OCI-LY3 (cell line): ENCODE measurements around the gene GPR4.

ENCODE experiments used
- H2AFZ ChIP-seq: fragments of 200-600, 300-600 bp; shearing (Covaris generic); 2 replicates; pipeline ENCODE4 v1.6.0; 2014; ENCODE audit warnings: antibody characterized with exemption, low read depth, low read length
- H3K27ac ChIP-seq: fragments of 200-600, 300-600 bp; sonication (generic); 2 replicates; pipeline ENCODE4 v1.5.1; 2014; ENCODE audit warnings: mild to moderate bottlenecking, low read length, moderate library complexity, mixed read lengths
- H3K27me3 ChIP-seq: fragments of 200-600, 300-600 bp; sonication (generic); 2 replicates; pipeline ENCODE4 v1.6.1; 2014; ENCODE audit warnings: low read depth, low read length, mixed read lengths
- H3K36me3 ChIP-seq: fragments of 200-600, 300-600 bp; sonication (generic); replicated peaks from 2 replicates; pipeline ENCODE3; 2014; ENCODE audit warnings: low read depth, low read length, mixed read lengths
- H3K4me1 ChIP-seq: fragments of 300-600, 200-600 bp; sonication (generic); 2 replicates; pipeline ENCODE4 v1.6.1; 2014; ENCODE audit warnings: low read length, mixed read lengths
- H3K4me2 ChIP-seq: fragments of 200-600, 300-600 bp; sonication (generic); 2 replicates; pipeline ENCODE4 v1.6.1; 2014; ENCODE audit warnings: low read length, mixed read lengths
- H3K4me3 ChIP-seq: fragments of 300-600, 200-600 bp; sonication (generic); 2 replicates; pipeline ENCODE4 v1.5.1; 2014; ENCODE audit warnings: antibody characterized with exemption, mild to moderate bottlenecking, low read length, moderate library complexity
- H3K79me2 ChIP-seq: fragments of 300-600, 200-600 bp; shearing (Covaris generic); 2 replicates; pipeline ENCODE4 v1.6.1; 2014; ENCODE audit warnings: mild to moderate bottlenecking, low read length, mixed read lengths
- H3K9ac ChIP-seq: fragments of 300-600, 200-600 bp; shearing (Covaris generic); 2 replicates; pipeline ENCODE4 v1.6.0; 2014; ENCODE audit warnings: mild to moderate bottlenecking, low read length, moderate library complexity
- H3K9me3 ChIP-seq: fragments of 200-600, 300-600 bp; shearing (Covaris generic); 2 replicates; pipeline ENCODE4 v1.6.1; 2014; ENCODE audit warnings: low read length, mixed read lengths; ENCODE audit not compliant: insufficient read depth
- H4K20me1 ChIP-seq: fragments of 200-600, 300-600 bp; sonication (generic); 2 replicates; pipeline ENCODE4 v1.6.1; 2016; ENCODE audit warnings: low read length, mixed read lengths; ENCODE audit not compliant: insufficient read depth
- CTCF ChIP-seq: fragments of 200-600, 300-600 bp; sonication (generic); IDR thresholded peaks from 2 replicates; pipeline ENCODE4 v1.5.1; 2014; ENCODE audit warnings: antibody characterized with exemption, low read length, low read depth
- EZH2phosphoT487 ChIP-seq: fragments of 200-600 bp; shearing (Covaris generic); IDR thresholded peaks from 2 replicates; pipeline ENCODE4 v1.6.1; 2018; ENCODE audit warnings: antibody characterized with exemption, mixed run types, low read depth

The GPR4 gene

GRCh38 chr19:45645631-45646344, 43.8 kb upstream of the GPR4 start:
- TF ChIP-seq EZH2phosphoT487 (no peak), CTCF (no peak)
- Histone ChIP-seq H4K20me1 (no peaks in the 10 kb centered on the region), H2AFZ (peak overlapping the region; percentile 61), H3K4me1 (peaks cover 26% of the 10 kb centered on the region), H3K27ac (no peak overlapping the region), H3K9me3 (no peaks in the 10 kb centered on the region), H3K79me2 (no peaks in the 10 kb centered on the region; the same call in 1 of the 2 replicates), H3K4me2 (peak overlapping the region; percentile 74), H3K27me3 (no peaks in the 10 kb centered on the region), H3K36me3 (no peaks in the 10 kb centered on the region), H3K4me3 (peak overlapping the region; percentile 76), H3K9ac (peak overlapping the region; percentile 64)

- H3K27ac ChIP-seq = no peak overlapping the region
- no peaks in the 10 kb centered on the region for H3K27me3 ChIP-seq
- no peak for TF ChIP-seq CTCF
- no peak for TF ChIP-seq EZH2phosphoT487
- H2AFZ ChIP-seq = no peak overlapping the region
- H3K4me3 ChIP-seq = peak overlapping the region; percentile 76
- H3K79me2 ChIP-seq = no peaks in the 10 kb centered on the region; the same call in 1 of the 2 replicates
- no peaks in the 10 kb centered on the region for H3K36me3 ChIP-seq
- no peak overlapping the region for H3K9ac ChIP-seq
- H3K9me3 ChIP-seq = no peaks in the 10 kb centered on the region
- H3K4me1 ChIP-seq = peaks cover 27% of the 10 kb centered on the region
- H3K4me2 ChIP-seq = peak overlapping the region; percentile 74
- H4K20me1 ChIP-seq = no peaks in the 10 kb centered on the region
Measured at GRCh38 chr19:45645068-45645630, 43.1 kb upstream of the GPR4 start.

GRCh38 chr19:45643927-45644771, 42.1 kb upstream of the GPR4 start:
- Histone ChIP-seq H3K36me3 (no peaks in the 10 kb centered on the region), H3K79me2 (no peaks in the 10 kb centered on the region; the same call in 1 of the 2 replicates), H3K9me3 (no peaks in the 10 kb centered on the region), H2AFZ (peak overlapping the region; percentile 35), H3K27ac (peak overlapping the region; percentile 95), H3K4me1 (peaks cover 30% of the 10 kb centered on the region), H3K9ac (peak overlapping the region; percentile 91), H4K20me1 (no peaks in the 10 kb centered on the region), H3K4me2 (peak overlapping the region; percentile 79), H3K4me3 (peak overlapping the region; percentile 90), H3K27me3 (no peaks in the 10 kb centered on the region)
- TF ChIP-seq CTCF = no peak
- TF ChIP-seq EZH2phosphoT487 = no peak
